HL-60 (cell line): Measurements from ENCODE around the gene MYB.

Source experiments
- DNase-seq, 2 experiments: peaks; one replicate each; pipeline ENCODE4 v3.0.0-alpha.2; 2010 to 2020; ENCODE audit warnings: low read depth in 1 of 2, low spot score in 1 of 2
- H3K27ac ChIP-seq: fragments of 250-450 bp; sonication (Bioruptor Pico); replicated peaks from 2 replicates; pipeline ENCODE4 v1.5.1; 2020; ENCODE audit warnings: mild to moderate bottlenecking, moderate library complexity
- H3K27me3 ChIP-seq: fragments of 250-450 bp; sonication (Bioruptor Pico); 2 replicates; pipeline ENCODE4 v1.5.1; 2021; ENCODE audit warnings: mild to moderate bottlenecking, moderate library complexity; ENCODE audit not compliant: insufficient read depth, poor library complexity, severe bottlenecking
- H3K4me3 ChIP-seq: replicated peaks from 2 replicates; pipeline ENCODE4 v1.5.1; 2011; ENCODE audit warnings: mild to moderate bottlenecking, control low read depth, low read length; ENCODE audit not compliant: insufficient read depth
- GABPA ChIP-seq: IDR thresholded peaks from 2 replicates; pipeline ENCODE4 v1.6.1; 2012; ENCODE audit warnings: low read depth
- POLR2AphosphoS5 ChIP-seq: IDR thresholded peaks from 2 replicates; pipeline ENCODE4 v1.6.1; 2012; ENCODE audit warnings: low read depth
- SPI1 ChIP-seq: IDR thresholded peaks from 2 replicates; pipeline ENCODE4 v1.6.1; 2012; ENCODE audit warnings: low read depth, mild to moderate bottlenecking, borderline replicate concordance
- TF ChIP-seq, protein P1 (sequence below): IDR thresholded peaks from 2 replicates; pipeline ENCODE4 v1.6.1; 2012; ENCODE audit warnings: low read depth; ENCODE audit not compliant: insufficient replicate concordance
- TF ChIP-seq, protein P2 (sequence below): IDR thresholded peaks from one replicate; pipeline ENCODE4 v1.5.1; 2011; ENCODE audit warnings: low read length, control low read depth, inconsistent platforms; ENCODE audit not compliant: insufficient read depth

MYB gene

DNA sequence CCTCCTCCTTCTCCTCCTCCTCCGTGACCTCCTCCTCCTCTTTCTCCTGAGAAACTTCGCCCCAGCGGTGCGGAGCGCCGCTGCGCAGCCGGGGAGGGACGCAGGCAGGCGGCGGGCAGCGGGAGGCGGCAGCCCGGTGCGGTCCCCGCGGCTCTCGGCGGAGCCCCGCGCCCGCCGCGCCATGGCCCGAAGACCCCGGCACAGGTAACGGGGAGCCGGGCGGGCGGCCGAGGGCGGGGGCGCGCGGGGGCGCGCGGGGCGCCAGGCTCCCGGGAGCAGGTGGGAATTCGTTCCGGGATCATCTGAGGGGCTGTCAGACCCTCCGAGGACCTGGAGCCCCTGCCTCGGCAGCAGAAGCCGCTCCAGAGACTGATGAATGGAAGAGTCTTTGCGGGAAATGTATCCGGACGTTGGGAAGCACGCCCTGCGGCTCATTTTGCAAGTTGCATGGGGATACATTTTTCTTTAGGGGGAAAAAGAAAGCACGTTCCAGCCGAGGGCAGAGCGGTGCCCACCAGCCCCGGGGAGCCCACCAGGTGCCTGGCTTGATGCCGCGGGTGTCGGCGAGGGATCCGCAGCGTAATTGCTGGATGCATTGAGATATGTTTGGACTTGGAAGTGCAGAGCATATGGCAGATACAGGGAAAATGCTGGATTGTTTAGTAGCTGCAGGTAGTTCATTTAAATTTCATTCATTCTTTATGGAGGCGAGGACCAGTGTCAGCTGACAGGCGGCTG lies 394 bp downstream of the MYB start:
- Histone ChIP-seq H3K27me3 (no peaks in the 10 kb centered on the region), H3K27ac (peak overlapping the region; percentile 92), H3K4me3 (peak overlapping the region; percentile 84)
- DNase-seq: no peak
- TF ChIP-seq, protein P1, sequence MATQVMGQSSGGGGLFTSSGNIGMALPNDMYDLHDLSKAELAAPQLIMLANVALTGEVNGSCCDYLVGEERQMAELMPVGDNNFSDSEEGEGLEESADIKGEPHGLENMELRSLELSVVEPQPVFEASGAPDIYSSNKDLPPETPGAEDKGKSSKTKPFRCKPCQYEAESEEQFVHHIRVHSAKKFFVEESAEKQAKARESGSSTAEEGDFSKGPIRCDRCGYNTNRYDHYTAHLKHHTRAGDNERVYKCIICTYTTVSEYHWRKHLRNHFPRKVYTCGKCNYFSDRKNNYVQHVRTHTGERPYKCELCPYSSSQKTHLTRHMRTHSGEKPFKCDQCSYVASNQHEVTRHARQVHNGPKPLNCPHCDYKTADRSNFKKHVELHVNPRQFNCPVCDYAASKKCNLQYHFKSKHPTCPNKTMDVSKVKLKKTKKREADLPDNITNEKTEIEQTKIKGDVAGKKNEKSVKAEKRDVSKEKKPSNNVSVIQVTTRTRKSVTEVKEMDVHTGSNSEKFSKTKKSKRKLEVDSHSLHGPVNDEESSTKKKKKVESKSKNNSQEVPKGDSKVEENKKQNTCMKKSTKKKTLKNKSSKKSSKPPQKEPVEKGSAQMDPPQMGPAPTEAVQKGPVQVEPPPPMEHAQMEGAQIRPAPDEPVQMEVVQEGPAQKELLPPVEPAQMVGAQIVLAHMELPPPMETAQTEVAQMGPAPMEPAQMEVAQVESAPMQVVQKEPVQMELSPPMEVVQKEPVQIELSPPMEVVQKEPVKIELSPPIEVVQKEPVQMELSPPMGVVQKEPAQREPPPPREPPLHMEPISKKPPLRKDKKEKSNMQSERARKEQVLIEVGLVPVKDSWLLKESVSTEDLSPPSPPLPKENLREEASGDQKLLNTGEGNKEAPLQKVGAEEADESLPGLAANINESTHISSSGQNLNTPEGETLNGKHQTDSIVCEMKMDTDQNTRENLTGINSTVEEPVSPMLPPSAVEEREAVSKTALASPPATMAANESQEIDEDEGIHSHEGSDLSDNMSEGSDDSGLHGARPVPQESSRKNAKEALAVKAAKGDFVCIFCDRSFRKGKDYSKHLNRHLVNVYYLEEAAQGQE: peak; percentile 36
- TF ChIP-seq POLR2AphosphoS5: no peak

DNA sequence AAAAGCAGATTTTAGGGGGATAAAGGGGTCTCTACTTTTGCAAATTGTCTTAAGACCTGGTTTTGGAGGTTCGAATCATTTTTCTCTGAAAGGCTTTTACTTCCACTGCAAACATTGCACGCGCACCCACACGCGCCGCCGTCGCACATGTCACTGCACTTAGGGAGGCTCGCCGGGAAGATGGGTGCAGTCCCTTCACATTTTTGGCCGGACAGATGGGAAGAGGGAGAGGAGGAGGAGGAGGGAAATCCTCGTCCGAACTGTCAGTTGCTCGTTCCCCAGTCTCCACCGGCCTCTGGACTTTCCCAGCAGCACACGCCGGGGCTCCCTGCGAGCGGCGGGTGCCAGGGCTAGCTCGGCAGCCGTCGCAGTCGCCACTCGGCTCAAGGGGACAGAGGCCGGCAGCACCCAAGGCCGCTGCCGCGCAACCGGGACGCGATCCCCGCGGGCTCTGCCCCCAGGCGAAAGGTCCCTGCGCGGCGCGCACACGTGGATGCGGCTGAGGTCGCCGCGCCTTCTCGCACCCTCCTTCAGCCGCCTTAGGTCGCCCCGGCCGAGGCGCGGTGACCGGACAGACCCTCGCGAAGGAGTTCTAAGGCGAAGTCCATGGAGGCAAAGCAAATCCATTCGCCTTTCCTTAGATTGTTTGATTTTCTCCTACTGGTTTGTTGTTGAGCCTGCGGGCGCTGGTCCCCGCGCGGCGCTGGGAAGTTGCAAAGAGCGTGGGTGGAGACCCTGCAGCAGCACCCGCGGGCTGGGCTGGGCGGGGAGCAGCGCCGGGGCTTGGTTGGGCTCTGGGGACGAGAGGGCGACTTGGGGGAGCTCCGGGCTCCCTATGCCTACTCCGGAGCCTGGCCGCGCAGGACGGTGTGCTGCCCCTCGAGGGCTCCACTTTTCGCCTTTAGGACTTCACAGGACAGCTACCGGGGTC lies 1.2 kb downstream of the MYB start:
- TF ChIP-seq POLR2AphosphoS5 (no peak; the same call in 1 of the 2 replicates), GABPA (no peak), SPI1 (no peak)
- TF ChIP-seq, protein P2, sequence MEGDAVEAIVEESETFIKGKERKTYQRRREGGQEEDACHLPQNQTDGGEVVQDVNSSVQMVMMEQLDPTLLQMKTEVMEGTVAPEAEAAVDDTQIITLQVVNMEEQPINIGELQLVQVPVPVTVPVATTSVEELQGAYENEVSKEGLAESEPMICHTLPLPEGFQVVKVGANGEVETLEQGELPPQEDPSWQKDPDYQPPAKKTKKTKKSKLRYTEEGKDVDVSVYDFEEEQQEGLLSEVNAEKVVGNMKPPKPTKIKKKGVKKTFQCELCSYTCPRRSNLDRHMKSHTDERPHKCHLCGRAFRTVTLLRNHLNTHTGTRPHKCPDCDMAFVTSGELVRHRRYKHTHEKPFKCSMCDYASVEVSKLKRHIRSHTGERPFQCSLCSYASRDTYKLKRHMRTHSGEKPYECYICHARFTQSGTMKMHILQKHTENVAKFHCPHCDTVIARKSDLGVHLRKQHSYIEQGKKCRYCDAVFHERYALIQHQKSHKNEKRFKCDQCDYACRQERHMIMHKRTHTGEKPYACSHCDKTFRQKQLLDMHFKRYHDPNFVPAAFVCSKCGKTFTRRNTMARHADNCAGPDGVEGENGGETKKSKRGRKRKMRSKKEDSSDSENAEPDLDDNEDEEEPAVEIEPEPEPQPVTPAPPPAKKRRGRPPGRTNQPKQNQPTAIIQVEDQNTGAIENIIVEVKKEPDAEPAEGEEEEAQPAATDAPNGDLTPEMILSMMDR: no peak
- TF ChIP-seq, protein P1: no peak
- DNase-seq: peak in 1 of 2 experiments; percentile 14
- Histone ChIP-seq H3K4me3 (peak overlapping the region; percentile 84), H3K27ac (peak overlapping the region; percentile 92), H3K27me3 (no peaks in the 10 kb centered on the region)

DNA sequence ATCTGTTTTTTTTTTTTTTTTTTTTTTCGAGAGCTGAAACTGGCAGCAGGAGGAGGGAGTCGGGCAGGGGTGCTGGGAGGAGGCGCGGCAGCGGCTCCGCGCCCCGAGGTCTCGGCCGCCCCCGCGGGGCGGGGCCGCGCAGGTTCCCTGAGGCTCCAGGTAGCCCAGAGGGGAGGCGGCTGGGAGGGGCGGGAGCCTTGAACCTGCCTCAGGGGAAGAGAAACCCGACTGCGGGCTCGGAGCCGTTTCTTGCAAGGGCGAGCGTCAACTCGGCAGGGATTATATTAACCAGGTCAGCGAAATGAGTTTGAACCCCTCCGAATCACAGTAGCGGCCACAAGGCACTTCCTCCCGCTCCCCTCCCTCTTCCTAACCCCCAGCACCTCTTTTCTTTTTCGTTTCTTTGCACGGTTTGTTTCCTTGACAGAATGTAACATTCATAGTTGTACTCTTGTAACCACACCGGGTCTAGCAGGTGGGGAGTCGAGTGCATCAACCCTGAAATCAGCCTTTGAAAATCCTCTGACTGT lies 2.0 kb downstream of the MYB start:
- Histone ChIP-seq H3K27ac (peak overlapping the region; percentile 92), H3K27me3 (no peaks in the 10 kb centered on the region), H3K4me3 (peak overlapping the region; percentile 84)
- TF ChIP-seq GABPA (no peak), SPI1 (peak; percentile 59)
- TF ChIP-seq, protein P2: no peak
- TF ChIP-seq, protein P1: no peak
- DNase-seq: peak in 1 of 2 experiments; percentile 81
